Cardiac ventricle fibroblast (primary cell): ENCODE measurements around the gene HOXD9. TPM values are rescaled to one million over a fixed set of nuclear protein-coding genes. Genes with fewer than 3 reads are reported as not detected.

Source experiments
- total RNA-seq: library from RNA; depleted of rRNA; stranded (reverse); fragments of >200 nt; gene quantifications from 2 replicates; pipeline ENCODE4 v1.2.3, GENCODE V29; 2015

Gene HOXD9
- total RNA-seq, result 0.12 TPM in 1 of 2 replicates, not detected in the other

GRCh38 chr2:176122683-176123410 is at the start of gene HOXD9:
TSS of gene HOXD9 (plus strand) at chr2:176122719. CDS start at chr2:176122769, 50 bp downstream.

GRCh38 chr2:176083796-176084261 is 38.7 kb upstream of the HOXD9 start, which contains the start of gene EVX2:
TSS of gene EVX2 (minus strand) at chr2:176083962. CDS start at chr2:176083776, 186 bp downstream.

GRCh38 chr2:176092270-176093144 is 30.0 kb upstream of the HOXD9 start, which contains the start of gene HOXD13:
TSS of gene HOXD13 (plus strand) at chr2:176092721. CDS start at chr2:176092891, 170 bp downstream.

GRCh38 chr2:176099728-176100546 is 22.6 kb upstream of the HOXD9 start, which contains the start of gene HOXD12:
TSS of gene HOXD12 (plus strand) at chr2:176099795. CDS start at chr2:176099802, 7 bp downstream.

GRCh38 chr2:176106581-176107539 is 15.7 kb upstream of the HOXD9 start, which contains the start of gene HOXD11:
TSS of gene HOXD11 (plus strand) at chr2:176107280. CDS start at chr2:176107356, 76 bp downstream.

GRCh38 chr2:176115883-176116813 is 6.4 kb upstream of the HOXD9 start, which contains the start of gene HOXD10:
TSS of gene HOXD10 (plus strand) at chr2:176116778. CDS start at chr2:176116834, 56 bp downstream.

GRCh38 chr2:176128982-176129796 is 6.7 kb downstream of the HOXD9 start, which contains the start of gene HOXD8:
TSS of gene HOXD8 (plus strand) at chr2:176129705. CDS start at chr2:176130367, 662 bp downstream.

GRCh38 chr2:176151442-176152287 is 29.1 kb downstream of the HOXD9 start, which contains the start of gene HOXD4:
TSS of gene HOXD4 (plus strand) at chr2:176151550. CDS start at chr2:176151634, 84 bp downstream.

GRCh38 chr2:176156807-176157498 is 34.4 kb downstream of the HOXD9 start, which contains the start of gene HOXD3:
TSS of gene HOXD3 (plus strand) at chr2:176157307. CDS start at chr2:176169115, 11,808 bp downstream.

Other genes with a start within 250 kb of the HOXD9 start
- 18.2 and 19.5 TPM in 2 replicates for gene LNPK, start 120.5 kb upstream of the HOXD9 start, total RNA-seq
- gene EVX2, start 38.8 kb upstream of the HOXD9 start, total RNA-seq, result not detected in 2 replicates
- not detected in 2 replicates for gene HOXD13, start 30.0 kb upstream of the HOXD9 start, total RNA-seq
- not detected in 2 replicates for gene HOXD12, start 22.9 kb upstream of the HOXD9 start, total RNA-seq
- not detected in 2 replicates for gene HOXD11, start 15.4 kb upstream of the HOXD9 start, total RNA-seq
- gene HOXD10, start 5.9 kb upstream of the HOXD9 start, total RNA-seq, result not detected in 2 replicates
- 0.62 TPM in 1 of 2 replicates, not detected in the other for gene HOXD8, start 7.0 kb downstream of the HOXD9 start, total RNA-seq
- gene HOXD4, start 28.8 kb downstream of the HOXD9 start, total RNA-seq, result 0.87 TPM in 1 of 2 replicates, not detected in the other
- not detected in 2 replicates for gene HOXD3, start 34.6 kb downstream of the HOXD9 start, total RNA-seq
- not detected in 2 replicates for gene HOXD1, start 65.9 kb downstream of the HOXD9 start, total RNA-seq
- 19.0 and 23.4 TPM in 2 replicates for gene MTX2, start 146.7 kb downstream of the HOXD9 start, total RNA-seq